ENCODE results near the gene TOM1L2. TPM values are rescaled to one million over a fixed set of nuclear protein-coding genes. Genes with fewer than 3 reads are reported as not detected.

Gene TOM1L2
- total RNA-seq, 1 donor from 2014 or later: 13.4 TPM

- Mint-ChIP-seq H3K4me1 (ENCODE audit: low read depth) (no peaks in the 10 kb centered on the region), H3K27me3 (ENCODE audit: low read depth) (no peaks in the 10 kb centered on the region), H3K27ac (no peak overlapping the region), H3K36me3 (ENCODE audit: low read depth) (no peaks in the 10 kb centered on the region), H3K9me3 (no peaks in the 10 kb centered on the region), H3K4me3 (ENCODE audit: low read depth) (no peak overlapping the region)
- intact Hi-C loops (cut with micrococcal nuclease): no loop called here
- DNase-seq (ENCODE audit: low spot score): no peak
Observed at GRCh38 chr17:17989618-17990017, 17.4 kb upstream of the TOM1L2 start.

DNA sequence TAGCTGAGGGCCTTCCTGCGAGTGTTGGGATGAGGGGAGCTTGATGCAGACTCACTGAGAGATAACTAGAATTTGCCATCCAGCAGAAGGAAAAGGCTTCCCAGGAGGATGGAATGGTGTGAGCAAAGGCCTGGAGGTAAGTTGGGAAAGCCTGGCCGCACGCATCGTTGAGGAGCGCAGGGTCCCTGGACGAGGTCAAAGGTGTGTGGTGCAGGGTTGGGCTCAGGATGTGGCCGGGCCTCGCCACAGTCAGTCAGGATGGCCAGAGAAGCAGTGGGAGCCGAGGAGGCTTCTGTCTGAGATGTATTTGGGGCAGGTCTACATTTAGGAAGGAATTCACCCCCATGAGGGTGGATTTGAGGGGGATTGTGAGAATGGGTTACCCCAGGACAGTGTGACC, 16.9 kb upstream of the TOM1L2 start:
- Mint-ChIP-seq H3K27me3 (ENCODE audit: low read depth) (no peaks in the 10 kb centered on the region), H3K36me3 (ENCODE audit: low read depth) (no peaks in the 10 kb centered on the region)
- intact Hi-C loops (cut with micrococcal nuclease): no loop called here

DNA sequence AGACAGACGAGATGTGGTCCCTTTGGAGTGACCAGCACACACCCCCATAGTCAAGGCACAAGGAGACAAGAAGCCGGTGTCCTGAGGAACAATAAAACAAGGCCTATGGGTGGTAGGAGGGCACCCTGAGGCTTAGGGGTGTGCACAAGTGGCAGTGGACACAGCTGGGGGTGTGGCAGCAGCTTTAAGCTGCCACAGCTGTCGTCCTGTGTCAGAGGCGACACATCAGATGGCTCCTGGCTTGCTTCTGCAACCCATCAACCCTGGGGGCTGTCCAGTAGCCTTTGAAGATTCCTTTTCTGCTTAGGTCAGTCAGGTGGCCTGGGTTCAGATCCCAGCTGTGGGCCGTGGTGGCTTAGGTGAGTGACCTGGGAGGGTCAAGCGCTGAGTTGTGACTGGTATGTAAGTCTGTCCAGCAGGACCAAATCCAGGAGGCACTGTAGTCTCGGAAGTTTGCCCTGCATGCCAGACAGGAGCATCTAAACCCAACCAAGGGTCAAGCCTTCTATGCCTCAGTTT, 16.3 kb upstream of the TOM1L2 start:
- no peaks in the 10 kb centered on the region for H3K36me3 Mint-ChIP-seq (ENCODE audit: low read depth)
- H3K27ac Mint-ChIP-seq: no peak overlapping the region
- H3K4me1 Mint-ChIP-seq (ENCODE audit: low read depth): no peaks in the 10 kb centered on the region
- H3K4me3 Mint-ChIP-seq (ENCODE audit: low read depth): no peak overlapping the region
- no peak for DNase-seq (ENCODE audit: low spot score)
- intact Hi-C loops (cut with micrococcal nuclease): no loop called here
- no peaks in the 10 kb centered on the region for H3K9me3 Mint-ChIP-seq
- H3K27me3 Mint-ChIP-seq (ENCODE audit: low read depth): no peaks in the 10 kb centered on the region

More for the DNA sequence above, 16.9 kb upstream of the TOM1L2 start:
- no peak overlapping the region for H3K4me3 Mint-ChIP-seq (ENCODE audit: low read depth)
- H3K4me1 Mint-ChIP-seq (ENCODE audit: low read depth): no peaks in the 10 kb centered on the region
- DNase-seq (ENCODE audit: low spot score): no peak
- H3K9me3 Mint-ChIP-seq: no peaks in the 10 kb centered on the region
- H3K27ac Mint-ChIP-seq: no peak overlapping the region

- no peak for DNase-seq (ENCODE audit: low spot score)
- Mint-ChIP-seq H3K9me3 (no peaks in the 10 kb centered on the region), H3K36me3 (ENCODE audit: low read depth) (no peaks in the 10 kb centered on the region), H3K27me3 (ENCODE audit: low read depth) (no peaks in the 10 kb centered on the region), H3K4me1 (ENCODE audit: low read depth) (no peaks in the 10 kb centered on the region), H3K27ac (no peak overlapping the region), H3K4me3 (ENCODE audit: low read depth) (no peak overlapping the region)
- intact Hi-C loops (cut with micrococcal nuclease): no loop called here
Observed at GRCh38 chr17:17987901-17988300, 15.7 kb upstream of the TOM1L2 start.

DNA sequence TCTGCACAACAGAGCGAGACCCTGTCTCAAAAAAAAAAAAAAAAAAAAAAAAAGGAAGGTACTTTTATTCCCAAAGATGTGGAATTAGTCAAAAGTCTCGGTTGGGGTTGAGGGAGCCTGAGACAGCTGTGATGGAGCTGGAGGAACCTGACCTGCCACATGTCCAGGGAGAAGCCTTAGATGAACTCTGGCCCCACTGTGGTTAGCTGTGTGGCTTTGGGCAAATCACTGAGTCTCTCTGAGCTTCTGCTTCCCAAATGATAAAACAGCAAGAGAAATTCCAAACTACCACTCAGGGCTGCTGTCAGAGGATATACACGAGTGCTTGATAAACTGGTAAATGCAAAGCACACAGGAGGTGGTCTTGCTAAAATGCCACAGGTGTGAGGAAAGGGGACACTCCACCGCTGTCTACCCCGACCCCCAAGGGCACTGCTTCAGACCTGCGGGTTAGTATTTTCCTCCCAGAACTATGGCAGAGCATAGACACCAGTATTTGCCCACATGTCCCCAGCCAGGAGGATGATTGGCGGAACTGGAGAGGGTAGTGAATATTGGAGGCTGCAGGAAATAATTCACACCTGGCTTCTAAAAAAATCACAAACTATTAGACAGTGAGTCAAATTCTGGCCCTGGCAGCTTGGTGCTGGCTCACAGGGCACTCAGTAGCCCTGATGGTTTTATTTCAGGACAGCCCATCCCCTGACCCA, 15.1 kb upstream of the TOM1L2 start:
- Mint-ChIP-seq H3K27me3 (ENCODE audit: low read depth) (no peaks in the 10 kb centered on the region), H3K9me3 (no peaks in the 10 kb centered on the region), H3K4me3 (ENCODE audit: low read depth) (no peak overlapping the region), H3K27ac (no peak overlapping the region), H3K4me1 (ENCODE audit: low read depth) (no peaks in the 10 kb centered on the region), H3K36me3 (ENCODE audit: low read depth) (no peaks in the 10 kb centered on the region)
- no peak for DNase-seq (ENCODE audit: low spot score)
- intact Hi-C loops (cut with micrococcal nuclease): no loop called here

DNA sequence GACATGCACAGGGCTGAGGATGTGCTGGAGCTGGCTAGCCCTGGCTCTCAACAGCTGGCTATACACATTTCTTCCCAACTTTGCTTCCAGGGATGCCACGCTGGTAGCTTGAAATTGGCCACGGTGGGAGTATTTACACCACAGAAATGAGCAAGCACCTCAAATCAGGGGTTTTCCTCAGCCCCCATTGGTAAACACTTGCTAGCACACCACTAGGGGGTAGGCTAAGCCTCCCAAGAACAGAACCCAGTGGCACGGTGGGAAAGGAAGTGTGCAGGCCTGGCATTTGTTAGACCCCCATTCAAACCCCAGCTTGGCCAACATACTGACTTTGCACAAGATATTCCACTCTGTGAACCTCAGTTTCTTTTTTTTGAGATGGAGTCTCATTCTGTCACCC, 13.4 kb upstream of the TOM1L2 start:
- no peaks in the 10 kb centered on the region for H3K36me3 Mint-ChIP-seq (ENCODE audit: low read depth)
- no peaks in the 10 kb centered on the region for H3K27me3 Mint-ChIP-seq (ENCODE audit: low read depth)

GRCh38 chr17:17985153-17985552, 13.0 kb upstream of the TOM1L2 start:
- Mint-ChIP-seq H3K4me3 (ENCODE audit: low read depth) (no peak overlapping the region), H3K36me3 (ENCODE audit: low read depth) (no peaks in the 10 kb centered on the region), H3K27me3 (ENCODE audit: low read depth) (no peaks in the 10 kb centered on the region), H3K4me1 (ENCODE audit: low read depth) (no peaks in the 10 kb centered on the region), H3K27ac (no peak overlapping the region), H3K9me3 (no peaks in the 10 kb centered on the region)
- intact Hi-C loops (cut with micrococcal nuclease): no loop called here
- no peak for DNase-seq (ENCODE audit: low spot score)

More for the DNA sequence above, 13.4 kb upstream of the TOM1L2 start:
- Mint-ChIP-seq H3K9me3 (no peaks in the 10 kb centered on the region), H3K4me3 (ENCODE audit: low read depth) (no peak overlapping the region), H3K4me1 (ENCODE audit: low read depth) (no peaks in the 10 kb centered on the region), H3K27ac (no peak overlapping the region)
- intact Hi-C loops (cut with micrococcal nuclease): no loop called here
- no peak for DNase-seq (ENCODE audit: low spot score)

- no peaks in the 10 kb centered on the region for H3K27me3 Mint-ChIP-seq (ENCODE audit: low read depth)
- no peaks in the 10 kb centered on the region for H3K4me1 Mint-ChIP-seq (ENCODE audit: low read depth)
- H3K9me3 Mint-ChIP-seq: no peaks in the 10 kb centered on the region
- no peak overlapping the region for H3K27ac Mint-ChIP-seq
- H3K4me3 Mint-ChIP-seq (ENCODE audit: low read depth): no peak overlapping the region
- intact Hi-C loops (cut with micrococcal nuclease): no loop called here
- H3K36me3 Mint-ChIP-seq (ENCODE audit: low read depth): no peaks in the 10 kb centered on the region
- DNase-seq (ENCODE audit: low spot score): no peak
Observed at GRCh38 chr17:17983776-17984175, 11.6 kb upstream of the TOM1L2 start.

- Mint-ChIP-seq H3K27ac (no peak overlapping the region), H3K9me3 (no peaks in the 10 kb centered on the region), H3K4me3 (ENCODE audit: low read depth) (no peak overlapping the region), H3K4me1 (ENCODE audit: low read depth) (no peaks in the 10 kb centered on the region), H3K27me3 (ENCODE audit: low read depth) (no peaks in the 10 kb centered on the region), H3K36me3 (ENCODE audit: low read depth) (no peaks in the 10 kb centered on the region)
- no peak for DNase-seq (ENCODE audit: low spot score)
- intact Hi-C loops (cut with micrococcal nuclease): no loop called here
Observed at GRCh38 chr17:17983376-17983775, 11.2 kb upstream of the TOM1L2 start.

- Mint-ChIP-seq H3K27me3 (ENCODE audit: low read depth) (no peaks in the 10 kb centered on the region), H3K27ac (no peak overlapping the region), H3K36me3 (ENCODE audit: low read depth) (no peaks in the 10 kb centered on the region), H3K4me1 (ENCODE audit: low read depth) (no peaks in the 10 kb centered on the region), H3K9me3 (no peaks in the 10 kb centered on the region), H3K4me3 (ENCODE audit: low read depth) (no peak overlapping the region)
- intact Hi-C loops (cut with micrococcal nuclease): no loop called here
- no peak for DNase-seq (ENCODE audit: low spot score)
Observed at GRCh38 chr17:17982801-17983200, 10.6 kb upstream of the TOM1L2 start.

GRCh38 chr17:17981330-17981729, 9.1 kb upstream of the TOM1L2 start:
- no peaks in the 10 kb centered on the region for H3K4me1 Mint-ChIP-seq (ENCODE audit: low read depth)
- intact Hi-C loops (cut with micrococcal nuclease): no loop called here
- H3K27me3 Mint-ChIP-seq (ENCODE audit: low read depth): no peaks in the 10 kb centered on the region
- no peak overlapping the region for H3K27ac Mint-ChIP-seq
- H3K9me3 Mint-ChIP-seq: no peaks in the 10 kb centered on the region
- DNase-seq (ENCODE audit: low spot score): no peak
- no peaks in the 10 kb centered on the region for H3K36me3 Mint-ChIP-seq (ENCODE audit: low read depth)
- no peak overlapping the region for H3K4me3 Mint-ChIP-seq (ENCODE audit: low read depth)

DNA sequence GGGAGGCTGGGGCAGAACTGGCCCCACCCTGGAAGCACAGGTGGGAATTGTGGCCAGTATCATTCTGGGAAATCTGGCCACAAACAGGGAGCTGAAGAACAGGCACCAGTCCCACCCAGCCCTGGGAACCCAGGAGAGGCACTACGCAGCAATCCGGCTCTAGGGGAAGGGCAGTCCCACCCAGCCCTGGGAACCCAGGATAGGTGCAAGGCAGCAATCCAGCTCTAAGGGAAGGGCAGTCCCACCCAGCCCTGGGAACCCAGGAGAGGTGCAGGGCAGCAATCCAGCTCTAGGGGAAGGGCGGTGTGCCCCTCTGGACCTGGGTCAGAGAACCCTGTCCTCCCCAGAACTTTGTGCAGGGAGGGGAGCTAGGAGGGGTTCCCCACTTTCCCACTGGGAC, 7.6 kb upstream of the TOM1L2 start:
- Mint-ChIP-seq H3K36me3 (ENCODE audit: low read depth) (no peaks in the 10 kb centered on the region), H3K4me3 (ENCODE audit: low read depth) (no peak overlapping the region), H3K27ac (no peak overlapping the region), H3K4me1 (ENCODE audit: low read depth) (no peaks in the 10 kb centered on the region), H3K27me3 (ENCODE audit: low read depth) (no peaks in the 10 kb centered on the region), H3K9me3 (no peaks in the 10 kb centered on the region)
- intact Hi-C loops (cut with micrococcal nuclease): no loop called here
- DNase-seq (ENCODE audit: low spot score): no peak

- no peak for DNase-seq (ENCODE audit: low spot score)
- Mint-ChIP-seq H3K36me3 (ENCODE audit: low read depth) (no peaks in the 10 kb centered on the region), H3K4me3 (ENCODE audit: low read depth) (no peak overlapping the region), H3K4me1 (ENCODE audit: low read depth) (peaks cover under 1% of the 10 kb centered on the region), H3K27me3 (ENCODE audit: low read depth) (no peaks in the 10 kb centered on the region), H3K27ac (no peak overlapping the region), H3K9me3 (no peaks in the 10 kb centered on the region)
- intact Hi-C loops (cut with micrococcal nuclease): no loop called here
Observed at GRCh38 chr17:17978481-17979424, 6.6 kb upstream of the TOM1L2 start.
